ENCODE results near the gene SLC22A7.

The SLC22A7 gene

DNA sequence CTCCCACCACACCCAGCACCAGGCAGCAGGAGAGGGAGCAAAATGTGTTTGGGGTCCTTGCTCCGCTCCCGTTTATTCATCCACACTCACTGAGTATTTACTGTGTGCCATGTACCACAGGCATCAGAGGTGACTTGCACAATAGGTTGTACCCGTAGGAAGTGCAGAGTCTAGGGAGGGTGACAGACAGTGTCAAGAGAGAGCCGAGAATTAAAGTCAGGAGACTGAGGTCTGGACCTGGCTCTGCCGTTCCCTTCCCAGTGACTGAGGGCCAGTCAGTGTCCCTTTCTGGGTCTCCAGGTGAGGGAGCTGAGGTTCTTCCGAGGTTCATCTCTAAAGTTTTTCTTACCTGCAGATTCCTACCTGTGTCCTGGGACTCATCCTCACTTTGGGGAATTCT, 32.5 kb upstream of the SLC22A7 start:
- in situ Hi-C loops (cut with HindIII; ENCODE audit: low sequenced_read_pairs) = no loop called here

DNA sequence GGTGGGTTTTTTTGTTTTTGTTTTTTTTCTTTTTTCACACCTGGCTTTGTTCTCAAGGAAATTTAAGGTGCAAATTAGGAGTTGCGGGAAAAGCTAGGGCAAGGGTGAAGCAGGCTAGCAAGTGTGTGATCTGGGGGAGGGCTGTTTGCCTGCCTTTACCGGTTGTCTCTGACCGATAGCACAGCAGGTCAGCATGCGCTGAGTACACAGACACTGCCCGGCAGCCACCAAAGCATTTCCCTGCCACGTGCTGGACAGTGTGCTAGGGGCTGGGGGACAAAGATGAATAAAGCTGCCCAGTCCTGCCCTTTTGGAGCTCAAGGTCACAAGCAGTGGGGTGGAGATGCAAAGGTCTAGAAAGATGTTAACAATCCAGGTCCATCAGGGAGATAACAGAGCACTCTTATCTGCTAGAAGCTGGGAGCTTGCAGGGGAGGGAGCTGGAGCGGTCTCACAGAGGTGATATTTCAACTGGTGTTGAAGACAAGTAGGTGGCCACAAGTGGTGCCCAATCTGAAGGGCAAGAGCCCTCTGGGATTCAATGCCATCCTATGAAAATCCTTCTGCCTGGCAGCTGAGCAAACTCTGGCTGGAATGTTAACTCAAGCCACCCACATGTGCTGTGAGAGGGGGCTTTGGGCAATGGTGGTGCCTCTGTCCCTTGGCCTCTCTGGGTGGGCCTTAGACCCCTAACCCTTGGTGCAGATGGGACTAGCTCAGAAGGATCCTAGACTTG, 30.3 kb upstream of the SLC22A7 start:
- in situ Hi-C loops (cut with HindIII; ENCODE audit: low sequenced_read_pairs) = no loop called here

DNA sequence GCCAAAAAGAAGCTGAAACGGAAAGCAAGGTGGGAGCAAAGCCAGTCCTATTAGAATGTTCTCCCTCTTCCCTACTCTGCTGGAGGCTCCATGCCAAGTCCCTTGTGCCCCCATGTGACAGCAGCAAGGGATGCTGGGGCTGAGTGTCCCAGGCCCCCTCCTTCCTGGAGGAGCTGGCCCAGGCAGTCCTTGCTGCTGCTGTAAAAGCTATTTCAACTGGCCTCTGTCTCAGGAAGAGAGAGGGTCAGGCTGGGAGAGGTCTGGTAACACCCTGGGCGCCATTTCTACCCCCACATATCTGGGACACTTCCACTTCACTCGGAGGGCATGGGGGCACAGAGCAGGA, 29.7 kb upstream of the SLC22A7 start:
- in situ Hi-C loops (cut with HindIII; ENCODE audit: low sequenced_read_pairs) = no loop called here

DNA sequence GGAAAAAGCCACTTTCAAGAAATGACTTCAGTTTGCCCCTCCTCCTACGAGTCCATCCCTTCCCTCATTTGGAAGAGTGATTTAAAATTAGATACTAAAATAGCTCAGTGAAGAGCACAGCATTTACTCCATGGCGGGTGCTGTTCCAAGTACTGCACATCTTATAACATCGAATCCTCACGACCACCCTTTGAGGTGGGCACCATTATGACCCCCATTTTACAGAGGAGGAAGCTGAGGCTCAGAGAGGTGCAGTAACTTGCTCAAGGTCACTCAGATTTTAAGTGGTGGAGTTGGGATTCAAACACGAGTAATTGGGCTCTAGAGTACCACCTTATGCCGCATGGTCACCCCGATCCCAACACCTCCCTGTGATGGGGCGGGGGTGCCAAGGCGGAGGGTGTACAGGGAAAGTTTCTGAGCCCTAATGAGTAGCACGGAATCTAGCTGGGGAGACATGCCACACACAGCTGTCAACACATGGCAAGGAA, 29.2 kb upstream of the SLC22A7 start:
- in situ Hi-C loops (cut with HindIII; ENCODE audit: low sequenced_read_pairs) = no loop called here

DNA sequence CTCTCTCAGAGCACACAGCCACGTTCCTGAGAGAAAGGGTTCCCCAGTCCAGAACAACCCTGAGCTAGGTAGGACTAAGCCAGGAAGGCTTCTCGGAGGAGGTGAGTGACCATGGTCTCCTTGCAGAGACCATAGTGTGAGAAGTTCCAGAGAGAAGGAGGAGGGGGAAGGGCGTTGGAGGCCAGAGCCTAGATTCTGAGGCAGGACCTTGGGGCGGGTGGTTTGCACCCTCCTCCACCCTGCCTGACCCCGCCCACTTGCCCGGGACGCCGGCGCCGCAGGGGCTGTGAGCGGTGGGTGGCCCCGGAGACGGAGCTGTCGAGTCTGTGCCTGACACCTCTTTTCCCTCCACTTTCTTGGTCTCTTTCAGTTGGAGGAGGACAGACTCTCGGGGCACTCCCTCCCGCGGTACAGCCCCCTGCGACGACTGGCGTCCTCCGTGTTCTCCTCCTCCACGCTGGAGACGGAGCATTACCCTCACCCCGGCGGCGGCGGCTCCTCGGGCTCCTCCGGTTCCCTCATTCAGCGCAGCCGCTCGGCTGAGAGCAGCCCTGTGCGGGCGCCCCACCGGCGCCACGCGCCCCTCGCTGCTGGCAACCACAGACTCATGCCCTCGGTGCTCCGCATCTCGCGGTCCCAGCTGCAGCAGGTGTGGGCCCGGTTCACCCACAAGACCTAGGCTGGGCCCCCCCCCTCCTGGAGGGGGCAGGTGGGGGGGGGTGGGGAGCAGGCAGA, 28.6 kb upstream of the SLC22A7 start:
- in situ Hi-C loops (cut with HindIII; ENCODE audit: low sequenced_read_pairs) = no loop called here

DNA sequence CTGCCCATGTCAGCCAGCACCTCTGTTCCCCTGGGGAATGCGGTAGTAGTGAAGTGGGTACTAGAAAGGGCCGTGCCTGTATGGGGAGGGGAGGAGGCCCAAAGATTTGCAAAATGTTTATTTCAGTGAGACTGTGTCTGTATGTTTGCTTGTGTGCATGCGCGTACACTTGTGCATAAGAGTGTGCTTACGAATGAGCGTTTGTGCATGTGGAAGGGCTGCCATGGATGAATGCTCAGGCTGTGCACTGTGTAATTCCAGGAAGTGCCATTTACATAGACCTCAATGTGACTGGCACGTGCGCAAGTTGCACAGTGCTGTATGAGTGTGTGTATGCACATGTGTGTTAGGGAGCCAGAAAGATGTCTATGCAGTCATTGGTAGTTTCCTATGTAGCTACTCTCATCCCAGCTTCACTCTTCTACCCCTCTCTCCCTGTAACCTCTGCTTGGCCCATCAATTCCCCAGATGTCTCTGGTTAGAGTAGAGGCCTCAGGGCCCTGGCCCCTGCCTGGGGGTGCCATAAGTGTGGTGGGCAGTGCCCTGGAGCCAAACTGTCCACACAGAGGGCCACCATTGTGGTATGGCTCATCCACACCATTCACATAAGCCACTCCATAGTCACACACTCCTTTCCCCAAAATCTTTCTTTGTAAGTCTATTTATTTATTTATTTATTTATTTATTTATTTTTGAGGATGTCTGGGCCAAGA, 26.8 kb upstream of the SLC22A7 start:
- in situ Hi-C loops (cut with HindIII; ENCODE audit: low sequenced_read_pairs) = no loop called here

DNA sequence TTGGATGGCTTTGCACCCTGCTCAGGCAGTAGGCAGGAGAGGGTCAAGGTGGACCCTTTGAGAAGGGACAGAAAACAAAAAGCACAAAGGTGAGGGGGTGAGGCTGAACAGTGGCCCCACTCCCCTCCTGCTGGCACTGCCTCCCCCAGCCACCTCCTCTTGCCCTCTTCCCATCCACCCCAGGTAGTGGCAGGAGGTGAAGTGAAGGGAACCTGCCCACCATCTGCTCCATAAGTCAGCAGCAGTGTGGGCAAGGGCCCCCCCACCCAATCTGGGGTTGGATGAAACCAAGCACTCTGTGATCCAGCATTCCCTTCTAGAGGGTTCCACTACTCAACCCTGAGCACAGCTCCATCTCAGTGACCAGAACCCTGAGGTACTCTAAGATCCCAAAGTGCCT, 26.1 kb upstream of the SLC22A7 start:
- in situ Hi-C loops (cut with HindIII; ENCODE audit: low sequenced_read_pairs) = no loop called here

DNA sequence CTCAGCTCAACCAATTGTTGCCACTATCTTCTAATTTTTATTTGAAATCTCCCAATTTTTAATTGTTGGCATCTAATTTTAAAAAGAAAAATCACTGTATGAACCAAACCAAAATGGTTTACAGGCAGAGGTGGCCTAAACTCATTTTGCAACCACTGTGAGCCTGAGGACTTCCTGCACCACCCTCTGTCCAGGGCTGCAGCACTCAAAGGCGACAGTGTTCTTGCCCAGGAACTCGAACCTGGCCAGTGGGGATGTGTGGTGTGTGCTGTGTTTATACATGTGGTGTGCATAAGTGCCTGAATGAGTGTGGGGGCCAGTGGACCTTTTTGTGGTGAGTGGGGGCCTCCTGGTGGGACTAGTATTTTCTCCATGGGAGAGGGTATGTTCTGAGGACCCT, 24.4 kb upstream of the SLC22A7 start:
- in situ Hi-C loops (cut with HindIII; ENCODE audit: low sequenced_read_pairs) = no loop called here

DNA sequence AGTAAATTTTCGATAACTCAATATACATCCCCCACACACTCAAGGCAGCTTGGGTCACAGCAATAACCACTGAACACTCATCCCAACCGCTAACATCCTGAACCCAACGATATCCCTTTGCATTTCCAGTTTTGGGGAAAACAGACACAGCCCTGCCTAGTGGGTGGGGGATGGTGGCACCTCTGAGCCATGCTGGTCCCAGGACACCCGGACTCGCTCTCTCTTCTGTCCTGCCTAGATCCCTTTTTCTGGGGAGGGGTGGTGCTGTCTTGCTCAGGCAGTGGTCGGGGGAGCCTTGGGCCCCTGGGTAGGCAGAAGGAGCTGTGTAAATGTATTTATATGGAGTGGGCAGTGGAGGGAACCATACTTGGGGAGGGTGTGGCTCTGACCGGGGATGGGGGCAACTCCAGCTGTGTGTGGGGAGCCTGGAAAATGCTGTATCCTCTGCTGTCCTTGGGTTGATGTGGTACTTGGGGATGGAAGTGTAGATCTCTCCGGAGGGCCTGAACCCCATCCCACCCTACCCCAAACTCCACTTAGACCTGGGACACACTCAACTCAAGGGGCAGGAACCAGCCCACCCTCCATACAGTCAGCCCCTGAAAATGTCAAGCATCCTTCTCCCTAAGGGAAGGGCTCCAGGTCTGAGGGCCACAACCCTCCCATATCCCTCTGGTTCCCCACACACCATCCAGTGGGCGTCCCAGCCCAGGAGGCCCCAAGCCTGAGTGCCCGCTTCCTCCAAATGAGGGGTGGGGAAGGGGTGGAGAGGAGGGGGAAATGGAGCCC, 23.7 kb upstream of the SLC22A7 start:
- in situ Hi-C loops (cut with HindIII; ENCODE audit: low sequenced_read_pairs) = no loop called here

DNA sequence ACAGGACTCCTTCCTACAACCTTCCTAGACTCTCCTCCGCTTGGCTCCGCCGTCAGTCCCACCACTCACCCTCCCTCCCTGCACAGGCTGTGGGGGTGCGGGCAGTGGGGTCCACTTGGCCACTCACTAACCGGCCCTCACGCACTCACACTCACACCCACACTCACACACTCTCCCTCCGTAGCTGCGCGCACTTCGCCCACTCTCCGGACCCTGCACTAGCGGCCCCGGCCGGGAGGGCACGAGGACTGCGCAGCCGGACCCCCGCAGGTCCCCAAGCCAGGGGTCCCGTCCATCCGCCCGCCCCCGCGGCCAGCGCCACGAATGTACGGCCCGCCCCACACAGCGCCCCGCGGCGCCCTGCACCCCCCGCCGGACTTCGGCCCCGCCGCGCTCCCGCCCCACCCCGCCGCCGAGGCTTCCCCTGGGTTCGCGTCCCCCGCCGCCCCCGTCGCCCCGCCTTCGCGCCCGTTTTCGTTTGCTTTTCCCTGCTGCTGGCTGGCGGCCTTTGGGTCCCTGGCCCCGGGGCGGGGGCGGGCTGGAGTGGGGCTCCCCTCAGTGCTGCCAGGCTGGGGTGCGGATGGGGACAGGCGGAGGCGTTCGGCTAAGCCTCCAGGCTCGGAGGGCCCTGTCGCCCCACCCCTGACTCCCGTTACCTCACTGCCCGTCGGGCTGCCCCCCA, 23.0 kb upstream of the SLC22A7 start:
- in situ Hi-C loops (cut with HindIII; ENCODE audit: low sequenced_read_pairs) = no loop called here

DNA sequence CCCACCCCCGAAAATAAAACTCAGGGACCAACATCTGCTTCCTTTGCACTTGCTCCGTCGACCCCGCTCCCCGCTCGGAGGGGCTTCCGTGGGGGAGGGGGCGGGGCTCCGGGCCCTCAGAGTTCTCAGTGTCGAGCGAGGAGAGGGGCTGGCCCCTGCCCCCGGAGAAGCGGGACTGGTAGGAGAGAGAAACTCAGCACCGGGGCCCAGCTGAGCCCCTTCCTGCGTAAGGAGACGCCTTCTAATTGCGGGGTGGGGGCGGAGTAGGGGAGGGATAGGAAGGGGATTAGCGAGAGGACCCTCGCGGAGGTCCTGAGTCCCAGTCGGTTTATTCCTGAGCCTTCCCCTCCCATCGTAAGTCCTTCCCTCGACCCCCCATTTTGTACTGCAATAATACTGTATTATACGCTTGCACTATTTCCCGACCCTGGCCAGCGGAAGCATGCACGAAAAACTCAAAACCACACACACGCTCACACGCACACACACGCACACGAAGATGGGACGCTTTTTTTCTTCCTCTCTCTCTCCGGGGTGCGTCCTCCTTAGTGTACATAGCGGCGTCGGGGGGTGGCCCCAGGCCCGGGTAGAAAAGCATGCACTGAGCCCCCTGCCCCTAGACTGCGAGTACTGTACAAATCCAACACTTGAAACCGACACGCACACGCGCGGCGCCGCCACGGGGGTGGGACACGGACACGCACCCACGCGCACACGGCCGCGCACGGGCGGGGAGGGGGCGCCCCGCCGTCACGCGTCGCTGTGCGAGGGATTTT, 22.1 kb upstream of the SLC22A7 start:
- in situ Hi-C loops (cut with HindIII; ENCODE audit: low sequenced_read_pairs) = no loop called here

DNA sequence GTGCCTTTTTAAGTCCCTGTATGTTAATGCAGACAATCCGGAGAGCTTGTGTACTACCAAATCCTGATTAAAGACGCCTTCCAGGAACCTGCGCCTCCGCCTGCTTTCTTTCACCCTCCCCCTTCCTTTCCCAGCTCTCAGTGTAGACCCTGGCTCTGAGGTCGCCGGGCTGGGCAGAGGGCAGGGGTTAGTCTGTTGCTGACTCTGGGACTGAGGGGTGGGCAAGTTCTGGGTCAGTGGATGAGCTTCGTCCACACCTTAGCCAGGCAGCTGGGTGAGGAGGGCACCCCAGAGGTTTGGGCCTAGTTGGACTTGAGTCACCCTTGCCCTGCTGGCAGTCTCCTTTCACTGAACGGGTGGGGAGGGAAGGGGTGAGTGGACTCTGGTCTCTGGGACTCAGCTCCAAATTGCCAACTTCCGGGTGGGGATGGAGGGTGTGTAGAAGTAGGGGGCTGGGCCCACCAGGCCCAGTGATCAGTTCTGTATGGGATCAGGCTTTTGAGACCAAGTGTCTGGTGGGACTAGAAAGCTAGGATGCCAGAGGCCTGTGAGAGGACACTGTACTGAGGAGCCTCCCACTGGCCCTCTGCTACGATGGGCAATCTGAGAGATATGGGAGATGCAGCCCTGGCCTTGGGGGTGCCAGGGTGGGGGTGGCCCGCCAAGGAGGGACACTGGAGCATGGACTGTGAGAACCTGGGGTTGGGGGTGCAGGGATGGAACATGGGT, 21.3 kb upstream of the SLC22A7 start:
- in situ Hi-C loops (cut with HindIII; ENCODE audit: low sequenced_read_pairs) = no loop called here

DNA sequence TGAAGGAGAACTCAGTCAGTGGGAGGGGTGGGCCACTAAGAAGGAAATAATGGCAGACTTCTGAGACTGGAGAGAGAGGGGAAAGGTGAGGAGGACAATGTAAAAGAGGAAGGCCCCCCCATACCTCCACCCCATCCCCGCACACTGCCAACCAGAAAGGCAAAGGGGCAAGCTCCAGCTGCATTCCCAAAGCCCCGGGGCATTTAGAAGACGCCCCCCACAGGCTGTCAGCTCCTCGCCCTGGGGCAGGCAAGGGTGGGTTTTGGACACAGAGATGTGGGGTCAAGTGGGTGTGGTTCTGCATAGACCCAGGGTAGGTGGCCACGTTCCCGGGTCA, 20.8 kb upstream of the SLC22A7 start:
- in situ Hi-C loops (cut with HindIII; ENCODE audit: low sequenced_read_pairs) = no loop called here

DNA sequence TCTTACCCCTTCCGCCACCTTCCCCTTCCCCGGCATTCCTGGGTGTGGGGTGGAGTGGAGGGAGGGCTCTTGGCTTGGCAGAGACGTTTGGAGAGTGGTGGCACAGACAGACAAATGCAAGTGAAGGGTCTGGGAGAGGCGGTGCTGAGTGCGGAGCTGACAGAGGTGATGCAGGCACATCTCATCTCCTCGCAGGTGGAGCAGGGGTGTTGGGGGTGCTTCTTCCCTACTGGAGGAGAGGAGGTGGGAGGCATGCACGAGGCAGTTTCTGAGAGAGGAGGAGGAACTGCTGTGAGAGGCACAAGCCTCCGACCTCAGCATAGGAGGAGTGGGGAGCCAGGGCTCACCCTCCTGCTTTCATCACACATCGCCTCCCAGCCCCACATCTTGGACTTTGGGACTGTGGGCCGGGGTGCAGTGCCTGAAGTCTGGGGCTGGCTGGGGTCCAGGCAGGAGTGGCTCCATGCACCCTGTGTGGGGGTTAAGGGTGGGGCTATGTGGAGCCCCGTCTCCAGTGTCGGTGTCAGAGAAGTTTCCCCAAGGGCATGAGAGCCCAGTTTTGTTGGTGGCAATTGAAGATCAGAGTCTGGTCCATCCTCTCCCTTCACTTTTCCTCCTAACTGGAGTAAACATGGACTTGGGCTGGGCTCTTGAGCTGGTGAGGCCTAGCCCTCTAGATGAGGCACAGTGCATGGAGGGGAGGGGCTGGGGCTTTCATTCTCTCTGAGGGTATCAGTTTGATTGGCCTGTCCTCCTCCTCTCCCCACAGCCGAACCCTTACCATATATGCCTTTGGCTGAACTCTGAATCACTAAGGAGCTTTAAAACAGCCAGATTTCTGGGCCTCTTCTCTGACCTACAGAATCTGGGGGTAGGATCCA, 20.2 kb upstream of the SLC22A7 start:
- in situ Hi-C loops (cut with HindIII; ENCODE audit: low sequenced_read_pairs) = no loop called here

DNA sequence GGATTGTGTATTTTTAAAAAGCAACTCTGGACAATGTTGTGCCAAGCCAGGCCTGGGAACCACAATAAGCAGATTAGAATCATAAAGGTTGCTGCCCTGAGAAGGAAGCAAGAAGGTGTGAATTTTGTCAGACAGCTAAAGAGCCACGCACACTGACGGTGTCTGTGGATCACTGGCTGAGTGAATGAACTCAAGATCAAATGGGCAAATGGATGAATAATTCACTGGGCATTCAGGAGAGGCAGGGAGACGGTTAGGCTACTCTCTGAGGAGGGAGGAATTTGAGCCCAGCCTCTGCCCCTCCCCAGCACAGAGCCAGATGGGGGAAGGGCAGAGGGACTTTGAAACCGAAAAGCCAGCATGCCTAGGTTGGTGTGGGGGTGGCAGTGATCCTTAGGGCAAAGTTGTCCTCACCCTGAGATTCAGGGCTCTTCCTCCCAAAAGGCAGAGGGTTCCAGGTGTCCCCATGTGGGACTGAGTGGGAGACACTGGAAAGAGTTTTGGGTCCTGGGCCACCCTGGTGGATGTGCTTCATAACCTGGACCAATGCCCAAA, 19.5 kb upstream of the SLC22A7 start:
- in situ Hi-C loops (cut with HindIII; ENCODE audit: low sequenced_read_pairs) = no loop called here

DNA sequence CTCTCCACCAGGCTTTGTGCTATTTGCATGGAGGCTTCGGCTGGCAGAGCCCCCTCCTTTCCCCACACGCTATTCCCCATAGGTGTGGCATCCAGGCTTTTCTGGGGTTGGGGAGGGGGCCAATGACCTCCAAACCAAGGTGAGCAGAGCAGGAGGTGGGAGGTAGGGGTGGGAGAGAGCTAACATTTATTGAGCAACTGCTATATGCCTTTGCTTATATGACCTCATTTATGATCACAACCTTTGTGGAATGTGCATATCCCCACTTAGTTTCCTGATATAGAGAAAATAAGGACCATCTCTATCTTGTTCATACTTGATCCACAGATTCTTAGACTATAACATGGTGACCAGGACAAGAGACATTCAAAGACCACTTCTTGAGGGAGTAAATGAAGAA, 17.8 kb upstream of the SLC22A7 start:
- in situ Hi-C loops (cut with HindIII; ENCODE audit: low sequenced_read_pairs) = no loop called here

DNA sequence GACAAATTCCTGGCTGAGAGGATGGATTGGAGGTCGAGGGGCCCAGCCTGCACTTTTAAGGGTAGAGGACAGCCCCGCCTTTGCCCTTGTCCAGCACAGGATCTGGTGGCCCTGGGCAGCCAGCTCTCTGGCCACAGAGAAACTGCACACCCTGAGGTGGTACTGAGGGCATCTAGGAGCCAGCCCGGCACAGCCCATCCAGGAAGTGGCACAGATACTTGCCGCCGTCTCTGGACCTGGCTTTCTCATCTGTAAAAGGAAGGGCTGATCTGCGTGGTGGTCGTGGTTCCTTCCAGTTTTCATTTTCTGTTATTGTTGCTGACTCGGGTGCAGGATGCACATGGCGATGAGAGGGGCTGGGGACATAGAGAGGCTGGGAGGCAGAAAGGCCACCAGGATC, 16.0 kb upstream of the SLC22A7 start:
- in situ Hi-C loops (cut with HindIII; ENCODE audit: low sequenced_read_pairs) = no loop called here
